Activated CD4-positive, alpha-beta T cell treated with anti-CD3 and anti-CD28 coated beads, Interleukin-2, amount 50 U/mL, for 16 hours (primary cell): ENCODE measurements around the gene SNED1.
A peak's percentile ranks its signal among the peaks of the same experiment; 100 is the strongest.

Experiments used
- DNase-seq: peaks from one replicate; pipeline ENCODE4 v3.0.0-alpha.2; 2020

Gene SNED1

GRCh38 chr2:241110607-241111439 lies 112.4 kb downstream of the SNED1 start:
- no peak for DNase-seq

DNA sequence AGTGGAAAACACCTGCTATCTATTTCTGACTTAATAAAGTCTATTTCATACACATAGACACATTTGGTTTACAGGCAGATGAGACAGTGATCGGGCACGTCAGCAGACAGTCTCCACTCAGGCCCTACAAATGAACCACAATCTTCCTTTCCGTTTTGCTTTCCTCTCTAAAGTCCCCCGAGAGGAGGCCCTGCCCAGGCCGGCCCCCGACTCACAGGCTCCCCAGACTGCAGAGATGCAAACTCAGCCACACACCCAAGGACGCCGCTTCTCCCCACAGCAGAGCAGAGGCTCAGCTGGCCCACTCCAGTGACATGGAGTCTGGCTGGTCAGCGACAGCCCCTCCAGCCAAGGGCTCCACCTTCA lies 113.0 kb downstream of the SNED1 start:
- no peak for DNase-seq

- no peak for DNase-seq
These were observed 113.6 kb downstream of the SNED1 start for GRCh38 chr2:241112046-241112445.

- DNase-seq: no peak
These were observed 114.2 kb downstream of the SNED1 start for GRCh38 chr2:241112592-241112991.

GRCh38 chr2:241114836-241115235 lies 116.4 kb downstream of the SNED1 start:
- DNase-seq: no peak

GRCh38 chr2:241115361-241115760 lies 116.9 kb downstream of the SNED1 start:
- no peak for DNase-seq

- DNase-seq: no peak
These were observed 118.5 kb downstream of the SNED1 start for GRCh38 chr2:241116606-241117560.

- no peak for DNase-seq
These were observed 120.5 kb downstream of the SNED1 start for GRCh38 chr2:241118737-241119505.

DNA sequence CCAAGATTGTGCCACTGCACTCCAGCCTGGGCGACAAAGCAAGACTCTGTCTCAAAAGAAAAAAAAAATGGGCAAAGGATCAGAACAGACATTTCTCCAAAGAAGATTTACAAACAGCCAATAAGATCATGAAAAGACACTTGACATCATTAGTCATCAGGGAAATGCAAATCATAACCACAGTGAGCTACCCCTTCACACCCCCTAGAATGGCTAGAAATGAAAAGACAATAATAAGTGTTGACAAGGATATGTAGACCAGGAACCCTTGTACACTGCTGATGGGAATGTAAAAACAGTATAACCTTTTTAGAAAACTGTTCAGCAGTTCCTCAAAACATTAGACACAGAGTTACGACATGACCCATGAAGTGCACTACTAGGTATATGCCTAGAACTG lies 122.0 kb downstream of the SNED1 start:
- DNase-seq: no peak

GRCh38 chr2:241121008-241121407 lies 122.6 kb downstream of the SNED1 start:
- DNase-seq: no peak

DNA sequence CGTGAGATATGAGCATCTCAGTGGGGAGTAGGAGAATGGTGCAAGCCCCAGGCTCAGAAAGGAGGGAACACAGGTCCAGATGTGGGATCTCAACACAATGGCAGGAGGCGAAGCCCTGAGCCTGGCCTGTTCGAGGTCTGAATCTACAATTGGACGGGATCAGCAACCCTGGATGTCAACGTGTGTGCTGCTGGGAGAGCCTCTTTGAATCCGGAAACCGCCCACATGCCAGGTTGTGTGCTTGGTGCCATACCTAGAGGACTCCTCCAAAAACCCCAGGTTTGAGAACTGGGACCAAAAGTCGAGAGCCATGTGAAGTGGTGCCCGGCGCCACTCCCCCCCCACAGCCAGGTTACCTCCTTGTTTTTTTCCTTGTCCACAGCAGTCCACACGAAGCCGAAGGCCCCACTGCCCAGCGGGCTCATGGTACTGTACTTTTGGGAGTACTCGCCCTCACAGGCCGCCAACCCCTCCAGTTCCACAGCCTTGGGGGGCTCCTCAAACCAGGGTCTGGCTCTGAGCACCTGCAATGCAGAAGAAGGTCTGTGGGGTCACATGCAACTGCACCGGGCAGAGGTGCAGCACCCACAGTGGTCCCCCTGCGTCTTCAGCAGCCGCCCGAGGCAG lies 124.1 kb downstream of the SNED1 start:
- no peak for DNase-seq

- peak; percentile 24 for DNase-seq
These were observed 125.6 kb downstream of the SNED1 start for GRCh38 chr2:241123816-241124536.

- DNase-seq: no peak
These were observed 127.2 kb downstream of the SNED1 start for GRCh38 chr2:241125626-241126025.

GRCh38 chr2:241126201-241126611 lies 127.8 kb downstream of the SNED1 start:
- DNase-seq: no peak

DNA sequence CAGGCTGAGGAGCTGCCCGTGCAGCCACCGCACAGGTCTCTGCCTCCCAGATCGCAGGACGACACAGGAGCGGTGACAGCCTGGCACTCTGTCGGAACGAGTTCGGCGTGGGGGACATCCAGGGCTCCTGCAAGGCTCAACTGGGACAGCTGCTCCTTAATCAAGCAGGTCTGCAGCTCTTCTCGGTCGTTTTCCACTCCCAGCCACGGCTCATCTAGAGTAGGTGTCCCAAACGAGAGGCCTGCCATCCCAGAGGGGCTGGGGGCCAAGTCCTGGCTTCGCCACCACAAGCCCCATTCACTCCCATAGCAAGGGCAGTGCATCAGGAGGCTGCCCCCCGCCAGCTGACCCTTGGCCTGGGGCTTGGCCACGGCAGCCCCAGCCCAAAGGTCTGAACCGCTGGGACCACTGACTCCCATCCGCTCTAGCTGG lies 128.4 kb downstream of the SNED1 start:
- DNase-seq: no peak

DNA sequence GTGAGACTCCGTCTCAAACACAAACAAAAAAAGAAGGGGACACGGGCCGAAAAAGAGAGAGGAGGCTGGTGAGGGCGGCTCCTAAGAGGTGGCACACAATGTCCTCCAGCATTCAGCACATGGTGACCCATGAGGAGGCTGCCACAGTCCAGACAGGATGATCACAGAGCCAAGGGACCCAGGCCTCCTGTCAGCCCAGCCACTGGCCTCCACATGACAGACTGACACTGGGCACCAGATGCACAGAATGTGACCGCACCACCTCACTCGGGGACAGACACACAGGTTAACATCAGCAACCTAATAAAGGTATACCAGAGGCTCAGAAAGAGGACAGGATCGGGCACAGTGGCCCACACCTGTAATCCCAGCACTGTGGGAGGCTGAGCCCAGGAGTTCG lies 129.8 kb downstream of the SNED1 start:
- no peak for DNase-seq

- DNase-seq: no peak
These were observed 130.9 kb downstream of the SNED1 start for GRCh38 chr2:241129086-241129871.

DNA sequence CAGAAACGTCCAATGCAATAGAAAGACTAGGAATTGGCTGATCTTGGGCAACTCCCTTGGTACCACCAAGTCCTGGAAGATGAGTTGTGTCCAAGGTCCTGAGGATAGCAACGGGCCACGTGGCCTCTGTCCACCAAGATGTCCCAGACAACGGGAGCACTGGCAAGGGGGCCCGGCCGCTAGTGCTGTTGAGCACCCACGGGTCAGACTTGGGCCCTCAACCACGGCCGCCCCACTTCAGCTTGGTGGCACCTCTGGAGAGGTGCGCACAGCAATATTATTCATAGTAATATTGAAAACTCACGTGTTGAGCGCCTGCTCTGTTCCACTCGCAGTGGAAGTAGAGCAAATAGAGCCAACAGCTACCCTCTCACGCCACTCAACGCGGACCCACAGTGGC lies 131.9 kb downstream of the SNED1 start:
- DNase-seq: no peak

DNA sequence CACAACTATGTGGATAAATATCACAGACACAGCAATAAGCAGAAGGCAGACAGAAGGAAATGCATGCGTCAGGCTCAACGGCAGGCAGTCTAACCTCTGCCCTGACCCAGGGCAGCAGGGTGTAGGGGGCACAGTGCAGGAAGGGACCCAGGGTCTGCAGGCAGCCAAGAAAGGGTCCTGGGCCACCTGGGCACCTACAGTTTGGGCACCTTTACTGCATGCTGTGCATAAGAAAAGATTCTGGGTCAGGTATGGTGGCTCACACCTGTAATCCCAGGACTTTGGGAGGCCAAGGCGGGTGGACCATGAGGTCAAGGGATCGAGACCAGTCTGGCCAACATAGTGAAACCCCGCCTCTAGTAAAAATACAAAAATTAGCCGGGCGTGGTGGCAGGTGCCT lies 133.1 kb downstream of the SNED1 start:
- DNase-seq: no peak

DNA sequence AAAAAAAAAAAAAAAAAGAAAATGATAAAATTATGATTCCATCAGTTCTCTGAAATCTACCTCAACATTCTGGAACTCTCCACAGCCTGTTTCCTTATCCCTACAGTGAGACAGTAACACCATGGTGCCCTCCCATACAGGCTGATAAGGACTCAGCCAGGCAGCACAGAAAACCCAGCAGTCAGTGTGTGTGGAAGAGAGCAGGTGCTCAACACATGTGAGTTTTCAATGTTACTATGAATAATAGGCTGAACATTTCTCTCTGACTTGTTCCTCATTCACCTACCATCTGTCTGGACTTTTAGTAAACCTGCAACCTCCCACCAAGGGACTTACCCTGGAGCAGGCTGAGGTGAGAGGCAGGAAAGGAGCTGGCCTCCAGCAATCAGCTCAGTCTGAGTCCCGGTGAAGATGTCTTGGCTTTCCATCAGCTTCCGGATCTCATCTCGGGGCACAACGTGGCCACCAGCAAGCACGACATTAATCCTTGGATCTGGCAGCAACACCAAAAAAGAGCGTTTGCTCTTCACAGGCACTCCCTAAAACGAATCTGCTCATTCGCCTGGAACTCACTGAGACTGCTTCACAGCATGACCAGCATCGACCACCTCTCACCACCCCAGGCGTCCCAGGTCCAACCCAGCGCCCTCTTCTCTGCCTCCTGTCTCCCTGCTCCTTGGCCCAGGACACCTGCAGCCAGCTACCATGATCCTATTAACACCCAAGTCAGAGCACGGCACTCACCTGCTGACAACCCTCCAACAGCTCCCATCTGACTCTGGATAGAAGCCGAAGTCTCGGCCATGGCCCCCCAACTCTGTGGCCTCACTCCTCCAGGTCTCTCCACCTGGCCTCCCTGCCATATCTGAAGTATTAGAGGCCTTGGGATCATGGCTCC lies 134.4 kb downstream of the SNED1 start:
- no peak for DNase-seq
